ENCODE results near the gene IGSF23.
"Not testable (repeated sequence)": the region's sequence is repeated elsewhere in the genome, so short reads cannot be mapped to it uniquely, and the experiment has no call there.

Gene IGSF23

GRCh38 chr19:44617110-44617880 lies 3.9 kb downstream of the IGSF23 start:
- DNase-seq: no peak

- DNase-seq: no peak
Observed at GRCh38 chr19:44618640-44619357, 5.4 kb downstream of the IGSF23 start.

- no peak for DNase-seq
Observed at GRCh38 chr19:44620667-44621066, 7.3 kb downstream of the IGSF23 start.

- no peak for DNase-seq
Observed at GRCh38 chr19:44621367-44621766, 8.0 kb downstream of the IGSF23 start.

- DNase-seq: no peak
Observed at GRCh38 chr19:44623080-44623479, 9.7 kb downstream of the IGSF23 start.

- no peak for DNase-seq
Observed at GRCh38 chr19:44623626-44624025, 10.3 kb downstream of the IGSF23 start.

GRCh38 chr19:44624840-44625354 lies 11.5 kb downstream of the IGSF23 start:
- no peak for DNase-seq

GRCh38 chr19:44625637-44626036 lies 12.3 kb downstream of the IGSF23 start:
- not testable (repeated sequence) for DNase-seq

- no peak for DNase-seq
Observed at GRCh38 chr19:44626048-44626624, 12.8 kb downstream of the IGSF23 start.

- DNase-seq: no peak
Observed at GRCh38 chr19:44627631-44628030, 14.3 kb downstream of the IGSF23 start.

GRCh38 chr19:44628793-44629192 lies 15.4 kb downstream of the IGSF23 start:
- DNase-seq: no peak

- DNase-seq: not testable (repeated sequence)
Observed at GRCh38 chr19:44631611-44632010, 18.2 kb downstream of the IGSF23 start.

- DNase-seq: not testable (repeated sequence)
Observed at GRCh38 chr19:44634058-44634457, 20.7 kb downstream of the IGSF23 start.

GRCh38 chr19:44634785-44635184 lies 21.4 kb downstream of the IGSF23 start:
- DNase-seq: no peak

- DNase-seq: no peak
Observed at GRCh38 chr19:44635581-44636438, 22.4 kb downstream of the IGSF23 start.

GRCh38 chr19:44636439-44637389 lies 23.4 kb downstream of the IGSF23 start:
- DNase-seq: no peak

- DNase-seq: no peak
Observed at GRCh38 chr19:44637390-44637764, 24.0 kb downstream of the IGSF23 start.

- no peak for DNase-seq
Observed at GRCh38 chr19:44640518-44640917, 27.2 kb downstream of the IGSF23 start.

GRCh38 chr19:44641501-44642265 lies 28.3 kb downstream of the IGSF23 start:
- no peak for DNase-seq

GRCh38 chr19:44642377-44642776 lies 29.0 kb downstream of the IGSF23 start:
- DNase-seq: no peak

All from NCI-H187 (cell line).